Fibroblast of skin of left biceps (primary cell): ENCODE data around the gene SRGAP2B.
"Not testable (repeated sequence)": the region's sequence is repeated elsewhere in the genome, so short reads cannot be mapped to it uniquely, and the experiment has no call there.

Source experiments
- DNase-seq, 2 experiments: peaks; one replicate each; pipeline ENCODE4 v3.0.0-alpha.2; 2013; ENCODE audit warnings: low read depth in 2 of 2

The SRGAP2B gene

DNA sequence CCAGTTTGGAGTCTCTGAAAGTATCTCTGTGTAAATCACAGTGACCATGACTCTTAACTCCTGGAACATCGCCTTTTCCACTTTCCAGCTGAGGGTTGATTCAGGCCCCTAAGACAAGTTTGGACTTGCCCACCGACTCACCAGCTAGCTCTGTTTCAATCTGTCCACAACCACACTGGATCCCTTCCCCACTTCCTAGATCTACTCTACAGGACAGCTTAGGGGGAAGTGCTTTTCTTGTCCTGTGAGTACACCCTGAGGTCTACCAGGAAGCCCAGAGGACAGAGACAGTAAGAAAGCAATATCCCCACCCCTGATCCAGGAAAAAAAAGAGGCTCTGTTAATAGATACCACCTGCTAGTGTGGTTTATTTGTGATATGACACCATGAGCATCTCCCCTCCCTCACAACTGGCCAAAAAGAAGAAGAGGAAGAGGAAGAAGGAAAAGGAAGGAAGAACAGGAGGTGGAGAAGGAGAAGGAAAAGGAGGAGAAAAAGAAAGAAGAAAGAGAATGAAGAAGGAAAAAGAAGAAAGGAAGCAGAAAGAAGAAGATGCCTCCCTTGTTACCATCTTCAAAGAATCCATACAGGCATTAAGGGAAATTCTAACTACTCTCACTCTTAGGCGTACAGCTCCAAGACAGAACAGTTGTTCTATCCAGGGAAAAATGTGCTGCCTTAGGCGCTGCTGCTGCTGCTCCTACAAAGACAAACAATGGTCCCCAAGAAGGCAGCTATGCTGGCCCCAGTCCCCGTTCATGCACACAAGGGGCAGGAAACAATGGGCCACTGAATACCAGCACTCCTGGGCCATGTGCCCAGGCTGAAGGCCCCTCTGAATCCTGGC, 96.8 kb downstream of the SRGAP2B start:
- not testable (repeated sequence) for DNase-seq

DNA sequence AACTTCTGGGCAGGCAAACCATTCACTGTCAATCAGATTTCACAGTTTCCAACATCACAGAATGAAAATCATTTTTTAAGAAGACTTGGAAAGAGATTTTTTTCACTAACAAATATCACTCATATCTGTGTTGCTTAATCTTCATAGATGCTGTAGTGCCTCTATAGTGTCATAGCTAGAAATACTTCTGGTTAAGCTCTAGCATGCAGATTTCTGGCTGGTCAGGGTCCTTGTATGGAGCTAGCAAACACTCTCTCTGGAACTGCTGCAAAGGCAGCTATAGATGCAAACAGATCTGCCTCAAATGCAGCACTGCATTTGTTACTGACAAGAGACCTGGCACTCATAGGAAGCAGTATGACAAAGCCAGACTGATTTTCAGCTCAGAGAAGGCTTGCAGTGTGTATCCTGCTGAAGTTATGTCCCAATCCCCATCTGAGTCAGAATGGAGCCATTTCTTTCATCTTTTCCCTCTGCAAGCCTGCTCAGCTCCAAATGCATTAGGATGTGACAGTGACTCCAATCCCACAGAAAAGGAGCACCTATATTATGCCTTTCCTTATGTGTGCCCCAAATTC, 99.2 kb downstream of the SRGAP2B start:
- not testable (repeated sequence) for DNase-seq

DNA sequence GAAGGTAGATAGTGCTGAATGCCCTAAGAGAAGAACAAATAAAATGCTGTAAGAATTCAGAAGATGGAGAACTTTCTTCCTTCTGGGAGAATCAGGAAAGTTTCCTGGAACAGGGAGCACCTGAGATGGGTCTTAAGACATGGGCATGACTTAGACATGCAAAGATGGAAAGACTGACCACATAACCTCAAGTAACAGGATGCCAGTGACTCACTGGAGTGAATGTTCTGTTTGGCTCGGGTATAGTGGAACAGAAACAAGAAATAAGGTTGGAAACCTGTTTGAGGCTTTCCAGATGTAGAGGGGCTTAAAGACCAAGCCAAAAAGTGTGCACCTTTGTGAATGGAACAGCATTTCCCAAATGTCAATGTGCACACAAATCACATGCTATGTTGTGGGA, 102.2 kb downstream of the SRGAP2B start:
- not testable (repeated sequence) for DNase-seq

DNA sequence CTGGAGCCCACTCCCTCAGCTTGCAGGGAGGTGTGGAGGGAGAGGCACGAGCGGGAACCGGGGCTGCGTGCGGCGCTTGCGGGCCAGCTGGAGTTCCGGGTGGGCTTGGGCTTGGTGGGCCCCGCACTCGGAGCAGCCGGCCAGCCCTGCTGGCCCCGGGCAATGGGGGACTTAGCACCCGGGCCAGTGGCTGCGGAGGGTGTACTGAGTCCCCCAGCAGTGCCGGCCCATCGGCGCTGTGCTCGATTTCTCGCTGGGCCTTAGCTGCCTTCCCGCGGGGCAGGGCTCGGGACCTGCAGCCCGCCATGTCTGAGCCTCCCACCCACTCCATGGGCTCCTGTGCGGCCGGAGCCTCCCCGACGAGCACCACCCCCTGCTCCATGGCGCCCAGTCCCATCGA, 104.5 kb downstream of the SRGAP2B start:
- not testable (repeated sequence) for DNase-seq

DNA sequence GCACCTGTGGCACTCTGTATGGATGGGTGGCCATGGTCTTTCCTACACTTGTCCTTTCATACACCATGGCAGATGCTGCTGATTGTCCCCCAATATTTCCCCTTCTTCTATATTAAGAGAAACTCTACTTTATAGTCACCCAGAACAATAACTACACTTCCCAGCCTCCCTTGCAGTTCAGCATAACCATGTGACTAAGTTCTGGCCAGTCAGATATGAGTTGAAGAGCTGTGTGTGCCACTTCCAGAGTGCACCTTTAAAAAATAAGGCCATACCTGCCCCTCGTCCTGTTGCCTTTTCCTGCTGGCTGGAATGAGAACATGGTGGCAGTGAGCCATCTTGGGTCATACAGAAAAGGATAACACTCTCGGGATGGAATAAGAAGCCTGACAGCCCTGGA, 108.0 kb downstream of the SRGAP2B start:
- DNase-seq: not testable (repeated sequence)

DNA sequence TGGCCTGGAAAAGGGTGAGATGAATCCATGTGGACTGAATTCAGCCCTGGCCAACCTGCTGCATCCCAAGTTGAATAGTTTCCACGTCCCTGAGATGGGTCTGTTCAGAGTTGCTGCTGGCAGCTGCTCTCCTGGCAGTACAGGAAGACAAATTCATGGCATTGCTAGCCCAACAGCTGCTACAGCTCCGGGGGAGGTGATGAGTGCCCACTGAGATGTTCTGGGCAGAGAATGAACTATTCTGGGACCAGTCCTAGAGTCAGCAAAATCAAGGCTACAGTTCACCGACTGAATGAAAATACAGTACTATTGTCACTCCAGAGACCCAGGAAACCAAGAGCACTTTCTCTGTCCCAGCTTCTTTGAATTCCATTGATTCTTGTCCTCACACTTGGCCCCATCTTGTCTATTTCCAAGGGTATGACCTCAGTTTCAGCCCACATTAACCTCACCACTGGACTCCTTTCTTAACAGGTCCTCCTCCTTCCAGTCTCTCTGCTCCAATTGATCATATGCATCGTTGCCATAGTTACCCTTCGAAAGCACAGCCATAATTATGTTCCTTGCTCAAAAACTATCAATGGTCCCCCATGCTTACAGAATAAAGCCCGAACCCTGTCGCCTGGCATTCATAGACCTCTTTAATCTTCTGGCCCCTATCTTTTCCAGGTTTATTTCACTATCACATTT, 108.8 kb downstream of the SRGAP2B start:
- DNase-seq: not testable (repeated sequence)

DNA sequence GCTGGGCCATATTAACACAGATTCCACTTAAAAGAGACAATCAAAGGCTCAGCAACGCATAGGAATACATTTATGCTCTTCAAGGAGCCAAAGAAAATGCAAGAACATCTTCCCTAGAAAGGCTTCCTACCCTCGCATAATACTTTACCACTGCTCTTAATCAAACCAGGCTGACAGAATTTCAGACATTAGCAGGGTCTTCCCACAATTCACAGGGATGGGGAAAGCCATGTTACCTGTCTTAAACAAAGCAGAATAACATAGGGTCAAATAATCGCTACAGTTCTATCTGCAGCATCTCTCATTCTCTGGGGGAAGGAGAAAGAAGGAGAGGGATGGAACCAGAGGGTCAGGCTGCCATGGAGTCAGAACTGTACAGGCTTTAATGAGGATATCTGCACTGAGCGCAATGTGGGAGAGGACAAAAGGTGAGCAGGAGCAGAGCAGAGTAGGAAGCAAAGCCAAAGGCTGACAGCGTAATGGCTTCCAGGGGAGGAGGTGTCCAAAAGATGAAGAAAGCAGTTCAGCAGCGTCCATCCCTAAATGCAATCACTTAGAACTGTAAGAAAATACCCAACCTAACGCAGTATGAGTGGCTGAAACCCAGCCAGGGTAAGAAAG, 109.5 kb downstream of the SRGAP2B start:
- DNase-seq: not testable (repeated sequence)

DNA sequence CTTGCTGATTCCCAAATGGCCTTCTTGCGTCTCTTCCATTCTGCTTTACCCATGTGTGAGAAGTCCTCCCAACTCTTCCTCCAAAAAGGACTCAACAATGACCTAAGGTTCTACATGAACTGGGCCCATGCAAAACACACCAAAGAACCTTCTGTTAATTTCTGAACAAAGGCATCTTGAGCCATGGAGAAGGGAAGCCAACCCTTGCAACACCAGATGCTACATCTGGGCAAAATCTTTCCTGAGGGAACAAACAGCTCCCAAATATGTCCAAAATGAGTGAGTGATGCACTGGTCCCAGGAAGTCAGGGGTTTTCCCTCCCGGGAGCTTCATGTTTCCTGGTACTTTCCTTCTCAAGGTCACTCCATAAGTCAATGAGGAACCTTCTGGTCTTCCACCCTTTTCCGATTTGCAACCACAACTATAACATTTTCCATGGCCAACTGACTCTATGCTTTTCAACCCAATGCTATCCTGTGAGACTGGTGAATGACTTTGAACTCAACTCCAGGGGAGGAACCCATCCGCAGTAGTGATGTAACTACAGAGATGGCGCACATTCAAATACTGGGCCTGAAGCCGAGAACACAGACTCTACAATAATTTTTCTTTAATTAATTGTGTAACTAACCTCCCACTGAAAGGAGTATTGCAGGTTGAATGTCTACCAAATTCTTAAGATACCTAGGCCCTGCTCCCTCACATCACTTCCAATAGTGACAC, 112.2 kb downstream of the SRGAP2B start:
- DNase-seq: not testable (repeated sequence)

DNA sequence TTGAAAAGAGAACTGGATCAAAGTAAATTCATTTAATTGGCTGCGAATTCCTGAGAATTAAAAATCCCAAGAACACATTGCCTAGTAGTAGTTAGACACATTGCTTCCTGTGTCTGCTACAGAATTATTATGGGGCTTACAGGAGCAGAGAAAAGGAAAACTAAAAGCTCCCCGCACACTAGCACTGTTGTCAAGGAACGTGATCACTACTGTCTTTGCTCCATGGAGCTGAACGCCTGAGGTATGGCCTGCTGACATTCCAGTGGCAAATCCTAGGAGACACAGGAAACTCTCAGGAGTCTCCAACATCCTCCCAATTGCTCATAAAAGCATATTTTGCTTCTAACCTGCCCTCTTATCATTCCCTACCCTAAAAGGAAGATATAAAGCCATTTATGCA, 114.0 kb downstream of the SRGAP2B start:
- not testable (repeated sequence) for DNase-seq

DNA sequence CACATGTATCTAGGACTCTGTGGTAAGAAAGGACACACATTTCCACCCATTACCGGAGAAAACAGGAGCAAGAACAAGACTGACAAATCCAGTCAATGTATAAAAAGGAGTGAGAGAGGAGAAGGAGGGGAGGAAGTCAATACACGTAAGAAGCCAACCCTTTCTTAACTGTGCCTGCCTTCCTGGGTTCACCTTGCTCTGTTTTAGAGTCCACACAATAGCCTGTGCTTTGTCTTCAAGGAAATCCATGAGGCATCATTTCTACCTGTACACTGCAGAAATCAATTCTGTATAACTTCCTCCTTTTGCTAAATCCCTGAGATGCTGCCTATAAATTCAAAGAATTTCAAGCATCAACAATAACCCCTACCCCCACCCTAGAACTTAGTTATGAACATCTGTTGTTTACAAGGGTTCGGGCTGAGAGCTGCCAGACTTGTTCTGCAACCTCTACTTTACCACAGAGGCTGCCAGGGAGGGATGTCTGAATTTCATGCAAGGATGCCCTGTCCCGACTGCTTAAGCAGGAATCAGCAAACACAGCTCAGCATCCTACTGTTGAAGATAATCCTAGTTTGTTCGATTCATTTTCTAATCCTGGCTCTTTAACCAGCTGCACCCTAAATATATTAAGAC, 115.0 kb downstream of the SRGAP2B start:
- not testable (repeated sequence) for DNase-seq

DNA sequence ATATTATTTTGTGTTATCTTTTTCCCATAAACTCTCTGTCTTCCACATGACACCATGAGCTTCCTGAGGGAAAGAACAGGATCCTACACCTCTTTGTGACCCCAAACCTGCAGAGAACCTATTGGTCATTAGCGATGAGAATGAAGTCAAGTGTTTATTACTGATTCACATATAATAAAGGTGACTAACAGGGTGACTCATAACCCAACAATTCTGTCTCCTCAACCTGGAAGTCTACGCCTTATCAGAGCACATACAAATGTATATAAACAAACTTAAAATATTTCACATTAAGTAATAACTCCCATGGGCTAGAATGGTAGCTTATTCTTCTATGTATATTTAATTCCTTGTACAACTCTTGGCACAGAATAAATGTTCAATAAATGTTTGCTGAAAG, 117.3 kb downstream of the SRGAP2B start:
- DNase-seq: not testable (repeated sequence)

DNA sequence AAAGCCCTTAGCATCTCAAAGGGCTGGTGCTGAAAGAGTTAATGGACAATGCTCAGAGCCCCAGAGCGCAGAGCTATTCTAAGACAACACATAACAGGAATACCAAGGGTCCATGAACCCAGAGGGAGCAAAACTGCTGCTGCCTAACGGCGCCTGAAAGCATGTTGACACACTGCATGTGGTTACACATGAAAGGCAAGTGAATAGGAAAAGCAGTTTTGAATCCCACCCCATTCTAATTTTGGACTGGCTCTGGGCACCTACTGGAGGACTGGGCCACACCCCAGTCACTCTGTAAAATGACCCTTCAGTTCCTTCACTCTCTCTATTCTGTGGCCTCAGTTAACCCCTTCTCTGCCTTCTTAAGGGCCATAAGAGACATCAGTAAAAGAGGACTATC, 123.2 kb downstream of the SRGAP2B start:
- not testable (repeated sequence) for DNase-seq

DNA sequence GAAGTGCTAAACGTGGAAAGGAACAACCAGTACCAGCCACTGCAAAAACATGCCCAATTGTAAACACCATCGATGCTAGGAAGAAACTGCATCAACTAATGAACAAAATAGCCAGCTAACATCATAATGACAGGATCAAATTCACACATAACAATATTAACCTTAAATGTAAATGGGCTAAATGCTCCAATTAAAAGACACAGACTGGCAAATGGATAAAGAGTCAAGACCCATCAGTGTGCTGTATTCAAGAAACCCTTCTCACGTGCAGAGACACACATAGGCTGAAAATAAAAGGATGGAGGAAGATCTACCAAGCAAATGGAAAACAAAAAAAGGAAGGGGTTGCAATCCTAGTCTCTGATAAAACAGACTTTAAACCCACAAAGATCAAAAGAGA, 128.6 kb downstream of the SRGAP2B start:
- not testable (repeated sequence) for DNase-seq

DNA sequence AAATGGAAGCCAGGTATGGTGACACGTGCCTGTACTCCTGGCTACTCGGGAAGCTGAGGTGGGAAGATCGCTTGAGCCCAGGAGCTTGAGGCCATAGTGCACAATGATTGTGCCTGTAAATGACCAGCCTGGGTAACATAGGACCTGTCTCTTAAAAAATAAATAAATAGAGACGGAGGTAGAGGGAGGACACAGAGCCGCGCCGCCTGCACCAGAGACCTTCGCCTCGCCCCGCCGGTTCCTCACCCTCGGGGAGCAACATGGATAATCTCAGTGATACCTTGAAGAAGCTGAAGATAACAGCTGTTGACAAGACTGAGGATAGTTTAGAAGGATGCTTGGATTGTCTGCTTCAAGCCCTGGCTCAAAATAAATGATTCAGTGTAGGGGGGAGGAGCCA, 130.4 kb downstream of the SRGAP2B start:
- DNase-seq: not testable (repeated sequence)

DNA sequence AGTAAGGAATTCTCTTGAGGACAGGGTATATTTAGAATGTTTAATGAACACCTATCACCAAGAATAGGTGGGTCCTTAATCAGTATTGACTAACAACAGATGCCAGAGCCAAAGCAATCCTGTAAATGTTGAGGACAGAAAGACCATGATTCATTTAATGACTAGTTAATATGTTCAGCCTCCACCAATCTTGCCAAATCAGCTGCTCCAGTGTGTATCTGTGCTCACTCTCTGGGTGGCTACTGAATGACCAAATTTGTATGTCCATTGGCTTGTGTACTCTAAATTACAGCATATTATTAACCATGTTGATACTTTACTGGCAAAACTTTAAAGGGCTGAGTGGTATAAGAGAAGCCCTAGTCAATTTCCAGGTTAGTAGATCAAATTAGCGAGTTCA, 130.9 kb downstream of the SRGAP2B start:
- DNase-seq: not testable (repeated sequence)

DNA sequence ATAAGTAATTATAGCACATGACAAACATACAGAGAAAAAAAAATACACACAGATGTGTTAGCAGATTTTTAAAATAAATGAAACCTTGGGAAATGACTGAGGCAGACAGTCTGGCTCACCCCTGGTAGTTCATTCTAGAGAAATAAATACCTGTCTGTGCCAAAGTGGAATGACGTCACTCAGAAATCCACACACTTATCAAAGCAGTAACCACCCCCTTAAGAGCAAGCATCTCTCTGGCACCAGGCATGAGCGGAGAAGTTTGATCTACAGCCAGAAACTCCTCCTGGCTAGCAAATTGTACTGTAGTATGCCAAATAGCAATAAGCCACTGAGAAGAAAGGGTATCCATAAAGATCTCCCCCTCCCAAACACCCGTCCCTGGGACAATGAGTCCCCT, 131.6 kb downstream of the SRGAP2B start:
- DNase-seq: not testable (repeated sequence)

DNA sequence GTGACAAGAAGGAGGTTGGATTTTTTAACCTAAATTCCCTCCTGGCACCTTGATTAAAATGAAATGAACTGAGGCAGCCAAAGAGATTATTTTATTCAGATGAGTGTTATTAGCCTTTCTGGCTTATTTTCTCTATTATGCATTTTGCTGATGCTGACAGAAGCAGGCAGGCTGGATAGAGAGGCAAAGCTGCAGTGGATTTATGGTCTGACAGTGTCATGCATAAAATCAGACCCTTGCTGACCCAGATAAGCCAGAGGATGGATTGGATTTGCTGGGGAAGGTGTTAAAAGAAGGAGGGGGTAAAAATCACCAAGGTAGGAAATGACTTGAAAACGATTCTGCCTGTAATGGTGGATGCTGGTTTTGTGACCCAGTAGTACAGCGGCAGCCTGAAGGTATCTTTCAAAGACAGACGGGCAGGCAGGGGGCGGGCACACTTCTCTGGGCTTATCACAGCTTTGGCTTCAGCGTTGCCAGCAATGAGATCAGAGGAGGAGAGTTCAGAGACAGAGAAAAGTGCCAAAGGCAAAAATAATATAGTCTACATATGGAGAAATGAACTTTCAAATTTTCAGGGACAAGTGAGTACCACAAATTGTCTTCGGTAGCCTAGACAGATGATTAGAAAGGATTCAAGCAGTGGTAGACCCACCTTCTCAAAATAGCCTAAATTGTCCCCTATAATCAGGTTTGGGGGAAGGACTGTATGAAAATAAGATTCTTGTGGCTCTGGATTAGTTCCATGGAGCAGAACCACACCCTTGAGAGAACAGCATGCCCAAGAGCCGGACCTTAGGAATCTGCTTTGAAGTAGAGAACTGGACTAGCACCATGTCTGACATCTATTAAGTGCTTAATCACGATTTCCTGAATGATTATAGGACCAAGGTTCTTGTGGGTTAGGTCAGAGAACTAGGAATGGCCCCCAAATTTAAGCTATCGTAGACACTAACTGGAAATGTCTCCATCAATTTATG, 133.2 kb downstream of the SRGAP2B start:
- DNase-seq: not testable (repeated sequence)

DNA sequence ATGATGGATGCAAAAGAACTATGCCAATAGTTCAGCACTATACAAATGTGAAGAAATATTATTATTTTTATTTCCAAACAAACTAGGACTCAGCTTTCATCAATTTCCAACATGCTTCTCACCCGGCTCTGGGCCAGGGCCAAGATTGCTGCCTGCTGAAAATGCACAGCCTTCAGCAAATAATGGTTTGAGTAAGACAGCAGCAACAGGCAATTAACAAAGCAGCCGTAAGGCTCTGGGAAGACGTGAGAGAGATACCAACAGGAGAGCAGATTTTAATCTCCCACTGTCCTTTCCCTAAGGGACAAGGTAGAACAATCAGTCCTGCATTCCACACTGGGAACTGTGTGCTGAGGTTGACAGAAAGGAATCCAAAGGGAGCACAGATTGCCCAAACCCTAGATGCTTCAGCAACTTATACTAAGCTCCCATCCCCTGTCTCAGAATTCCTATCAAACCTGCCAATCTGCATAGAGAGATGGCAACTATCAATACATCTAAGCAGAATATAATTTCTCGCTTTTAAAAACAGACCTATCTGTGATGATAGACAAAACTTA, 134.1 kb downstream of the SRGAP2B start:
- not testable (repeated sequence) for DNase-seq

DNA sequence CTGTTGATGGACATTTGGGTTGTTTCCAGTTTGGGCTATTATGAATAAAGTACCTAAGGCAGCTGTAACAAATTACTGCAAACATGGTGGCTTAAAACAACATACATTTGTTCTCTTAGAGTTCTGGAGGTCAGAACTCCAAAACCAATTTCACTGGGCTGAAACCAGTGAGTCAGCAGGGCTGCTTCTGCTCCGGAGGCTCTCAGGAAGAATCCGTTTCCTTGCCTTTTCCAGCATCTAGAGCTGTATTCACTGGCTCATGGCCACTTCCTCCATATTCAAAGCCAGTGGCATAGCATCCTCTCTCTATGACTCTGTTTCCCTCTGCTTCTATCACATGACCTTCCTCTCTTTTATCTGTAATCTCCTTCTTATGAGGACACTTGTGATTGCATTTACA, 146.7 kb downstream of the SRGAP2B start:
- not testable (repeated sequence) for DNase-seq
